Hematopoietic multipotent progenitor cell treated with erythropoietin and hydrocortisone succinate and interleukin-3 and kit ligand, for 15 days (in vitro differentiated cells): Measurements from ENCODE around the gene VAPB.

Experiments used
- DNase-seq: peaks from one replicate; pipeline ENCODE4 v3.0.0-alpha.2; 2015; ENCODE audit warnings: low spot score

Gene VAPB

GRCh38 chr20:58482416-58482815 is 93.4 kb downstream of the VAPB start:
- DNase-seq = no peak

GRCh38 chr20:58483051-58483450 is 94.0 kb downstream of the VAPB start:
- no peak for DNase-seq

- DNase-seq = no peak
These were observed 94.4 kb downstream of the VAPB start for GRCh38 chr20:58483470-58483869.

- no peak for DNase-seq
These were observed 96.4 kb downstream of the VAPB start for GRCh38 chr20:58485393-58485792.

GRCh38 chr20:58486207-58486606 is 97.2 kb downstream of the VAPB start:
- DNase-seq = no peak

- DNase-seq = no peak
These were observed 103.2 kb downstream of the VAPB start for GRCh38 chr20:58492074-58492718.

GRCh38 chr20:58492795-58493524 is 103.9 kb downstream of the VAPB start:
- DNase-seq = no peak

- no peak for DNase-seq
These were observed 106.0 kb downstream of the VAPB start for GRCh38 chr20:58494923-58495622.

GRCh38 chr20:58495623-58496428 is 106.8 kb downstream of the VAPB start:
- no peak for DNase-seq

GRCh38 chr20:58496429-58496769 is 107.4 kb downstream of the VAPB start:
- DNase-seq = no peak

GRCh38 chr20:58497076-58497641 is 108.1 kb downstream of the VAPB start:
- no peak for DNase-seq

GRCh38 chr20:58497724-58498469 is 108.9 kb downstream of the VAPB start:
- no peak for DNase-seq

GRCh38 chr20:58498470-58499068 is 109.5 kb downstream of the VAPB start:
- DNase-seq = no peak

GRCh38 chr20:58500256-58500655 is 111.2 kb downstream of the VAPB start:
- DNase-seq = no peak
